H9 (cell line): ENCODE measurements around the gene GRM3. TPM values are rescaled to one million over a fixed set of nuclear protein-coding genes. Genes with fewer than 3 reads are reported as not detected.

Source experiments
- DNase-seq: peaks from one replicate; pipeline ENCODE4 v3.0.0-alpha.2; 2017
- H2AFZ ChIP-seq: one replicate; pipeline ENCODE4 v1.6.1; 2013; ENCODE audit warnings: mild to moderate bottlenecking, low read length, control low read depth, moderate library complexity
- H2AK5ac ChIP-seq: 2 replicates; pipeline ENCODE4 v1.6.1; 2013; ENCODE audit warnings: low read length, control low read depth, mixed read lengths; ENCODE audit not compliant: insufficient read length
- H2BK120ac ChIP-seq: one replicate; pipeline ENCODE4 v1.6.1; 2013; ENCODE audit warnings: low read depth, mild to moderate bottlenecking, low read length, control low read depth, inconsistent platforms; ENCODE audit not compliant: poor library complexity, severe bottlenecking
- H2BK12ac ChIP-seq: 2 replicates; pipeline ENCODE4 v1.6.1; 2013; ENCODE audit warnings: low read length, control low read depth, mixed read lengths, low read depth; ENCODE audit not compliant: insufficient read length
- H2BK15ac ChIP-seq: 2 replicates; pipeline ENCODE4 v1.6.1; 2013; ENCODE audit warnings: low read depth, low read length, control low read depth
- H2BK20ac ChIP-seq: one replicate; pipeline ENCODE4 v1.6.1; 2013; ENCODE audit warnings: low read depth, mild to moderate bottlenecking, low read length, control low read depth, inconsistent platforms; ENCODE audit not compliant: poor library complexity, severe bottlenecking
- H2BK5ac ChIP-seq: 2 replicates; pipeline ENCODE4 v1.6.1; 2013; ENCODE audit warnings: low read length, control low read depth, mixed read lengths; ENCODE audit not compliant: insufficient read length
- H3K14ac ChIP-seq: 2 replicates; pipeline ENCODE4 v1.6.1; 2013; ENCODE audit warnings: low read length, control low read depth; ENCODE audit not compliant: insufficient read depth
- H3K18ac ChIP-seq: 2 replicates; pipeline ENCODE4 v1.6.1; 2013; ENCODE audit warnings: low read depth, mild to moderate bottlenecking, mixed read lengths, low read length, control low read depth; ENCODE audit not compliant: insufficient read length
- H3K23ac ChIP-seq: 2 replicates; pipeline ENCODE4 v1.6.1; 2013; ENCODE audit warnings: low read length, control low read depth, mixed read lengths, low read depth; ENCODE audit not compliant: insufficient read length
- H3K23me2 ChIP-seq: 2 replicates; pipeline ENCODE4 v1.6.1; 2013; ENCODE audit warnings: low read depth, mild to moderate bottlenecking, mixed read lengths, low read length, control low read depth; ENCODE audit not compliant: insufficient read length, poor library complexity, severe bottlenecking
- H3K27ac ChIP-seq: 2 replicates; pipeline ENCODE4 v1.5.1; 2013; ENCODE audit warnings: low read length, control low read depth, mixed read lengths, low read depth; ENCODE audit not compliant: insufficient read length
- H3K27me3 ChIP-seq: 2 replicates; pipeline ENCODE4 v1.6.1; 2013; ENCODE audit warnings: low read length, control low read depth, inconsistent platforms; ENCODE audit not compliant: insufficient read depth
- H3K4ac ChIP-seq: 2 replicates; pipeline ENCODE4 v1.6.1; 2013; ENCODE audit warnings: low read depth, mild to moderate bottlenecking, control low read depth, inconsistent platforms, low read length, moderate library complexity
- H3K4me1 ChIP-seq: 2 replicates; pipeline ENCODE4 v1.6.1; 2013; ENCODE audit warnings: low read length, control low read depth, inconsistent platforms; ENCODE audit not compliant: insufficient read depth
- H3K4me2 ChIP-seq: 2 replicates; pipeline ENCODE4 v1.6.1; 2013; ENCODE audit warnings: low read length, control low read depth, mixed read lengths; ENCODE audit not compliant: insufficient read length, insufficient read depth
- H3K56ac ChIP-seq: 2 replicates; pipeline ENCODE4 v1.6.1; 2013; ENCODE audit warnings: low read depth, mild to moderate bottlenecking, mixed read lengths, low read length, control low read depth; ENCODE audit not compliant: insufficient read length
- H3K79me1 ChIP-seq: 2 replicates; pipeline ENCODE4 v1.6.1; 2013; ENCODE audit warnings: low read depth, mild to moderate bottlenecking, moderate library complexity, low read length, control low read depth, inconsistent platforms; ENCODE audit not compliant: insufficient read depth, poor library complexity, severe bottlenecking
- H3K79me2 ChIP-seq: 2 replicates; pipeline ENCODE4 v1.6.1; 2013; ENCODE audit warnings: low read length, control low read depth, inconsistent platforms; ENCODE audit not compliant: insufficient read depth
- H3K9ac ChIP-seq: 2 replicates; pipeline ENCODE4 v1.6.1; 2013; ENCODE audit warnings: low read length, control low read depth, mixed read lengths; ENCODE audit not compliant: insufficient read length; ENCODE audit errors: extremely low read depth
- H3K9me3 ChIP-seq: one replicate; pipeline ENCODE4 v1.6.1; 2013; ENCODE audit warnings: low read depth, low read length, inconsistent platforms; ENCODE audit not compliant: control insufficient read depth
- H3T11ph ChIP-seq: one replicate; pipeline ENCODE4 v1.6.1; 2013; ENCODE audit warnings: mild to moderate bottlenecking, low read length, control low read depth, inconsistent platforms
- H4K20me1 ChIP-seq: one replicate; pipeline ENCODE4 v1.6.1; 2013; ENCODE audit not compliant: control insufficient read depth, insufficient read length, insufficient read depth
- H4K5ac ChIP-seq: 2 replicates; pipeline ENCODE4 v1.6.1; 2013; ENCODE audit warnings: low read depth, mild to moderate bottlenecking, mixed read lengths, low read length, control low read depth; ENCODE audit not compliant: insufficient read length
- H4K8ac ChIP-seq: replicated peaks from 2 replicates; pipeline ENCODE4 v1.6.1; 2013; ENCODE audit warnings: low read length, control low read depth, mixed read lengths, low read depth; ENCODE audit not compliant: insufficient read length
- H4K91ac ChIP-seq: 2 replicates; pipeline ENCODE4 v1.6.1; 2013; ENCODE audit warnings: low read depth, mild to moderate bottlenecking, moderate library complexity, mixed read lengths, low read length, control low read depth; ENCODE audit not compliant: insufficient read length
- H3K27ac Mint-ChIP-seq, 3 experiments: 2 replicates in 2 of 3; 3 replicates in 1 of 3; pipeline ENCODE4 v1.8.0; 2020 to 2021; ENCODE audit warnings: mixed read lengths in 3 of 3, mild to moderate bottlenecking in 1 of 3, moderate library complexity in 1 of 3
- H3K27me3 Mint-ChIP-seq: 2 replicates; pipeline ENCODE4 v1.8.0; 2021; ENCODE audit warnings: low read depth, mild to moderate bottlenecking, moderate library complexity, mixed read lengths
- H3K36me3 Mint-ChIP-seq, 3 experiments: 2 replicates in 2 of 3; 3 replicates in 1 of 3; pipeline ENCODE4 v1.8.0; 2020 to 2021; ENCODE audit warnings: low read depth in 3 of 3, mixed read lengths in 3 of 3; ENCODE audit not compliant: insufficient read depth in 1 of 3
- H3K4me1 Mint-ChIP-seq, 2 experiments: 2 replicates each; pipeline ENCODE4 v1.8.0; 2020; ENCODE audit warnings: mixed read lengths in 2 of 2
- H3K4me3 Mint-ChIP-seq, 2 experiments: 2 replicates in 1 of 2; 3 replicates in 1 of 2; pipeline ENCODE4 v1.8.0; 2020 to 2021; ENCODE audit warnings: mild to moderate bottlenecking in 2 of 2, mixed read lengths in 2 of 2, moderate library complexity in 1 of 2
- H3K9me3 Mint-ChIP-seq, 2 experiments: 2 replicates in 1 of 2; 3 replicates in 1 of 2; pipeline ENCODE4 v1.8.0; 2020; ENCODE audit warnings: mild to moderate bottlenecking in 2 of 2, mixed read lengths in 2 of 2, moderate library complexity in 1 of 2
- CTCF ChIP-seq: fragments of 200-600 bp; sonication (generic); conservative IDR thresholded peaks from 3 replicates; pipeline ENCODE4 v1.8.0; 2021; ENCODE audit warnings: antibody characterized with exemption, mild to moderate bottlenecking
- WGBS: extraction: QIAGEN DNeasy Blood & Tissue Kit; methylation state at CpG from one replicate; pipeline ENCODE4 v1.1.7; 2013; ENCODE audit warnings: missing lambda C conversion rate, low lambda C conversion rate, mixed read lengths; ENCODE audit not compliant: insufficient read length; ENCODE audit errors: extremely low coverage; 5-methylcytosine and 5-hydroxymethylcytosine counted together
- total RNA-seq: library from RNA; stranded (reverse); gene quantifications from 2 replicates; pipeline ENCODE4 v1.2.1, GENCODE V29; 2021

The GRM3 gene
- total RNA-seq, 1 experiment from 2014 or later: 0.15 TPM

- Histone ChIP-seq H2BK15ac (no peak overlapping the region), H4K5ac (no peak overlapping the region), H4K8ac (no peak overlapping the region), H3K79me2 (no peaks in the 10 kb centered on the region), H2AK5ac (no peak overlapping the region), H3K4ac (no peak overlapping the region), H2BK120ac (no peak overlapping the region), H3K9ac (no peak overlapping the region), H3K56ac (no peak overlapping the region), H2BK5ac (no peak overlapping the region), H3K27ac (no peak overlapping the region), H3K23me2 (no peaks in the 10 kb centered on the region), H4K20me1 (no peaks in the 10 kb centered on the region), H3K23ac (no peak overlapping the region), H3K4me1 (no peaks in the 10 kb centered on the region), H3K14ac (no peak overlapping the region), H3K18ac (no peak overlapping the region), H2AFZ (no peak overlapping the region), H3K27me3 (no peaks in the 10 kb centered on the region), H3K4me2 (no peak overlapping the region), H2BK12ac (no peak overlapping the region), H4K91ac (no peak overlapping the region), H3T11ph (no peak overlapping the region), H3K9me3 (no peaks in the 10 kb centered on the region), H2BK20ac (no peak overlapping the region), H3K79me1 (no peaks in the 10 kb centered on the region)
- H3K27me3 Mint-ChIP-seq: no peaks in the 10 kb centered on the region
- H3K9me3 Mint-ChIP-seq: no peaks in the 10 kb centered on the region
- WGBS: no CpG with 5 or more reads among the region's 1 CpG
- no peak overlapping the region for H3K27ac Mint-ChIP-seq
- H3K36me3 Mint-ChIP-seq: no peaks in the 10 kb centered on the region
- no peak for DNase-seq
- TF ChIP-seq CTCF: no peak
- H3K4me1 Mint-ChIP-seq: peaks cover 9 to 12% of the 10 kb centered on the region in 2 experiments
- H3K4me3 Mint-ChIP-seq: no peak overlapping the region
Observed at GRCh38 chr7:86826948-86827347, 183.2 kb downstream of the GRM3 start.
